Endothelial cell of umbilical vein (primary cell): ENCODE measurements around the gene CLCN2. TPM values are rescaled to one million over a fixed set of nuclear protein-coding genes. Genes with fewer than 3 reads are reported as not detected.

Source experiments
- BruUV-seq: library from RNA; stranded (reverse); fragments of 400-500 nt; replicated peaks from 2 replicates; lab custom pipeline; 2021; lab: Mats Ljungman, UMichigan
- CTCF ChIA-PET: fragments of 300-600, 350-600 bp; sonication (Branson Sonifier 250); formaldehyde crosslinking; loops from one replicate; lab custom pipeline; 2021; ENCODE audit warnings: antibody characterized with exemption, inconsistent platforms; lab: Charles Lee
- POLR2A ChIA-PET: fragments of 300-600, 350-600 bp; sonication (Branson Sonifier 250); formaldehyde crosslinking; loops from one replicate; lab custom pipeline; 2021; ENCODE audit warnings: antibody characterized with exemption, inconsistent platforms; lab: Charles Lee
- DNase-seq: peaks from one replicate; pipeline ENCODE4 v3.0.0-alpha.2; 2011; ENCODE audit warnings: low read depth, low spot score
- FAIRE-seq: peaks from 2 replicates; lab custom pipeline; 2011; peaks lifted over from hg19 to GRCh38; lab: Jason Lieb, UNC
- H2AFZ ChIP-seq: 2 replicates; pipeline ENCODE4 v1.6.0; 2012; ENCODE audit warnings: low read depth, low read length, control low read depth, inconsistent platforms
- H3K27ac ChIP-seq: 2 replicates; pipeline ENCODE4 v1.5.1; 2011; ENCODE audit warnings: low read depth, mild to moderate bottlenecking, control low read depth, low read length, moderate library complexity; ENCODE audit not compliant: insufficient read depth
- H3K27me3 ChIP-seq, 2 experiments: 2 replicates each; pipeline versions ENCODE4 v1.6.0 to v1.6.1; 2011; ENCODE audit warnings: low read length in 2 of 2, mixed read lengths in 1 of 2; ENCODE audit not compliant: control insufficient read depth in 2 of 2, insufficient read depth in 2 of 2
- H3K36me3 ChIP-seq, 2 experiments: 2 replicates in 1 of 2; 3 replicates in 1 of 2; pipeline ENCODE4 v1.5.1; 2011; ENCODE audit warnings: low read length in 2 of 2, mild to moderate bottlenecking in 1 of 2, moderate library complexity in 1 of 2; ENCODE audit not compliant: control insufficient read depth in 2 of 2, insufficient read depth in 2 of 2; ENCODE audit errors: extremely low read depth in 1 of 2
- H3K4me1 ChIP-seq: 3 replicates; pipeline ENCODE4 v1.5.1; 2011; ENCODE audit warnings: mild to moderate bottlenecking, low read length; ENCODE audit not compliant: control insufficient read depth, insufficient read depth; ENCODE audit errors: extremely low read depth
- H3K4me2 ChIP-seq: 2 replicates; pipeline ENCODE4 v1.6.1; 2011; ENCODE audit warnings: low read length, control low read depth, mixed read lengths; ENCODE audit not compliant: insufficient read depth
- H3K4me3 ChIP-seq, 3 experiments: fragments of 200-600 bp in 1 of 3; sonication (generic), shearing (Covaris generic) in 1 of 3; replicated peaks in 1 of 3; 2 replicates each; pipeline ENCODE4 v1.5.1; 2011 to 2016; ENCODE audit warnings: control low read depth in 3 of 3, low read length in 3 of 3, mild to moderate bottlenecking in 2 of 3, inconsistent platforms in 1 of 3, low read depth in 1 of 3, moderate library complexity in 1 of 3; ENCODE audit not compliant: insufficient read depth in 1 of 3
- H3K79me2 ChIP-seq: 2 replicates; pipeline ENCODE4 v1.6.0; 2012; ENCODE audit warnings: low read length, inconsistent platforms; ENCODE audit not compliant: control insufficient read depth, insufficient read depth
- H3K9ac ChIP-seq: replicated peaks from 2 replicates; pipeline ENCODE3; 2011; ENCODE audit warnings: low read length, control low read depth; ENCODE audit not compliant: insufficient read depth; ENCODE audit errors: extremely low read depth
- H3K9me1 ChIP-seq: replicated peaks from 3 replicates; pipeline ENCODE4 v1.6.0; 2011; ENCODE audit warnings: mild to moderate bottlenecking, low read length; ENCODE audit not compliant: control insufficient read depth, insufficient read depth; ENCODE audit errors: extremely low read depth
- H3K9me3 ChIP-seq: replicated peaks from 2 replicates; pipeline ENCODE4 v1.5.1; 2012; ENCODE audit warnings: low read length, inconsistent platforms; ENCODE audit not compliant: control insufficient read depth, insufficient read depth
- H4K20me1 ChIP-seq: replicated peaks from 2 replicates; pipeline ENCODE3; 2011; ENCODE audit warnings: mild to moderate bottlenecking, low read length; ENCODE audit not compliant: control insufficient read depth, insufficient read depth; ENCODE audit errors: extremely low read depth
- CTCF ChIP-seq, 2 donors: IDR thresholded peaks; 1 replicate in 1 of 2; 2 replicates in 1 of 2; pipeline ENCODE4 v1.5.1; 2011; ENCODE audit warnings: low read length in 2 of 2, mild to moderate bottlenecking in 2 of 2, moderate library complexity in 2 of 2, control low read depth in 1 of 2, inconsistent platforms in 1 of 2, low read depth in 1 of 2; ENCODE audit not compliant: insufficient read depth in 1 of 2; ENCODE audit errors: extremely low read depth in 1 of 2
- EZH2 ChIP-seq: IDR thresholded peaks from 2 replicates; pipeline ENCODE4 v1.6.1; 2012; ENCODE audit warnings: borderline replicate concordance, low read depth, mild to moderate bottlenecking, moderate library complexity, low read length, inconsistent platforms; ENCODE audit not compliant: severe bottlenecking
- FOS ChIP-seq: IDR thresholded peaks from 2 replicates; pipeline ENCODE4 v1.6.1; 2011; ENCODE audit warnings: mild to moderate bottlenecking, low read length, moderate library complexity, borderline replicate concordance; ENCODE audit not compliant: insufficient read depth
- GATA2 ChIP-seq: IDR thresholded peaks from 2 replicates; pipeline ENCODE4 v1.7.0; 2011; ENCODE audit warnings: low read depth, mild to moderate bottlenecking, moderate library complexity, mixed read lengths, low read length; ENCODE audit not compliant: insufficient read length, insufficient read depth
- JUN ChIP-seq: IDR thresholded peaks from 2 replicates; pipeline ENCODE4 v1.6.1; 2011; ENCODE audit warnings: borderline replicate concordance, low read depth; ENCODE audit not compliant: insufficient read length, insufficient read depth
- MAX ChIP-seq: IDR thresholded peaks from 2 replicates; pipeline ENCODE4 v1.6.1; 2011; ENCODE audit not compliant: insufficient read depth, insufficient read length
- MYC ChIP-seq: IDR thresholded peaks from one replicate; pipeline ENCODE4 v1.6.1; 2011; ENCODE audit warnings: mild to moderate bottlenecking, low read depth, low read length
- POLR2A ChIP-seq: IDR thresholded peaks from 2 replicates; pipeline ENCODE4 v1.6.1; 2012; ENCODE audit warnings: low read depth, mild to moderate bottlenecking, control low read depth, low read length
- POLR2AphosphoS5 ChIP-seq: IDR thresholded peaks from 2 replicates; pipeline ENCODE4 v1.6.1; 2012; ENCODE audit warnings: low read depth, mild to moderate bottlenecking, control low read depth, low read length, moderate library complexity; ENCODE audit not compliant: insufficient read depth
- dilution Hi-C: fragments of 300-500 bp; cut with MboI; formaldehyde crosslinking; loops from one replicate; pipeline ENCODE4 v1.15.0; 2019; ENCODE audit warnings: low sequenced_read_pairs; ENCODE audit not compliant: extremely low pct_ligation_motif_present
- intact Hi-C: fragments of 100-400 bp; cut with micrococcal nuclease; formaldehyde crosslinking; loops from one replicate; pipeline ENCODE4 v1.10.0; 2022
- polyA plus RNA-seq, 4 experiments: library from polyadenylated mRNA; depleted of rRNA in 3 of 4; stranded (reverse) in 3 of 4; unstranded in 1 of 4; fragments of >200 nt; gene quantifications; 2 replicates each; pipeline versions ENCODE4 v1.2.1 to v1.2.3, GENCODE V29; 2011 to 2012; ENCODE audit warnings: missing spikeins in 1 of 4
- total RNA-seq: library from RNA; stranded (reverse); gene quantifications from 2 replicates; pipeline ENCODE4 v1.2.3, GENCODE V29; 2021

The CLCN2 gene
- total and polyA plus RNA-seq, 2 donors (not counting 3 experiments of a cell fraction or from before 2014, with no cell fraction given): 3.5 to 6.5 TPM

- H3K36me3 ChIP-seq: peaks cover 0 to 3% of the 10 kb centered on the region in 2 experiments
- TF ChIP-seq POLR2A: no peak
- TF ChIP-seq GATA2: no peak
- TF ChIP-seq CTCF (IDR thresholded peaks at IDR 0.05; ENCODE audit: extremely low read depth in 1 of 2, insufficient read depth in 1 of 2, low read depth in 1 of 2, low read length in 2 of 2): no peak
- TF ChIP-seq JUN: no peak
- TF ChIP-seq MAX: no peak
- TF ChIP-seq FOS: no peak
- TF ChIP-seq EZH2: no peak
- TF ChIP-seq POLR2AphosphoS5: no peak
- no peak for TF ChIP-seq MYC
- H4K20me1 ChIP-seq: no peaks in the 10 kb centered on the region
- H3K4me1 ChIP-seq: no peaks in the 10 kb centered on the region
- no peak for DNase-seq
- dilution Hi-C loops: no loop called here
- H3K9me3 ChIP-seq: no peaks in the 10 kb centered on the region
- no peak overlapping the region for H3K4me2 ChIP-seq
- no peaks in the 10 kb centered on the region for H3K27me3 ChIP-seq
- CTCF ChIA-PET: interaction anchor here (1.6 to 2.1 kb wide), 5 partner anchors 7 to 162 kb away, joined by 5 to 9 read pairs (median 6); no protein-coding TSS in a partner anchor
- no peak overlapping the region for H2AFZ ChIP-seq
- H3K4me3 ChIP-seq: no peak overlapping the region
- intact Hi-C loops: no loop called here
- no peaks in the 10 kb centered on the region for H3K9me1 ChIP-seq
- POLR2A ChIA-PET: interaction anchor here (0.5 to 0.6 kb wide), 2 partner anchors 214 to 233 kb away, joined by 4 to 6 read pairs; no protein-coding TSS in a partner anchor
- no peak overlapping the region for H3K9ac ChIP-seq
- no peak overlapping the region for H3K27ac ChIP-seq
- BruUV-seq: no TSS peak
- no peaks in the 10 kb centered on the region for H3K79me2 ChIP-seq
- FAIRE-seq: no peak
These were observed 9.1 kb downstream of the CLCN2 start for GRCh38 chr3:184352149-184352785.
